NCI-H1105 (cell line): ENCODE measurements around the gene SH2D3C.

ENCODE experiments used
- DNase-seq: peaks from one replicate; lab custom pipeline; 2025; lab: John Stamatoyannopoulos, UW

SH2D3C gene

GRCh38 chr9:127806871-127807270, 28.4 kb upstream of the SH2D3C start:
- no peak for DNase-seq

- DNase-seq = no peak
Measured at GRCh38 chr9:127805620-127806019, 27.2 kb upstream of the SH2D3C start.

- DNase-seq = no peak
Measured at GRCh38 chr9:127803507-127804352, 25.3 kb upstream of the SH2D3C start.

- peak; percentile 76 for DNase-seq
Measured at GRCh38 chr9:127802576-127803443, 24.3 kb upstream of the SH2D3C start, which contains the start of gene FPGS. Gene FPGS (plus strand): TSS chr9:127802882. CDS start chr9:127802925, 43 bp downstream.

GRCh38 chr9:127801955-127802575, 23.6 kb upstream of the SH2D3C start:
- no peak for DNase-seq

GRCh38 chr9:127796852-127797370, 18.4 kb upstream of the SH2D3C start:
- no peak for DNase-seq

GRCh38 chr9:127796225-127796813, 17.9 kb upstream of the SH2D3C start:
- DNase-seq = no peak

- DNase-seq = no peak
Measured at GRCh38 chr9:127794001-127794791, 15.7 kb upstream of the SH2D3C start.

GRCh38 chr9:127793093-127793708, 14.7 kb upstream of the SH2D3C start:
- no peak for DNase-seq

- no peak for DNase-seq
Measured at GRCh38 chr9:127792417-127793031, 14.1 kb upstream of the SH2D3C start.

GRCh38 chr9:127791085-127791484, 12.6 kb upstream of the SH2D3C start:
- DNase-seq = no peak

GRCh38 chr9:127790094-127790855, 11.8 kb upstream of the SH2D3C start:
- DNase-seq = no peak

- DNase-seq = no peak
Measured at GRCh38 chr9:127789179-127789578, 10.7 kb upstream of the SH2D3C start.

GRCh38 chr9:127788337-127789011, 10.0 kb upstream of the SH2D3C start:
- DNase-seq = no peak

GRCh38 chr9:127786773-127787104, 8.3 kb upstream of the SH2D3C start:
- no peak for DNase-seq

GRCh38 chr9:127785933-127786772, 7.7 kb upstream of the SH2D3C start, which contains the start of gene CDK9:
Gene CDK9 (plus strand): TSS chr9:127786034. CDS start chr9:127786149, 115 bp downstream.
- DNase-seq = peak; percentile 83

- DNase-seq = peak; percentile 77
Measured at GRCh38 chr9:127785023-127785932, 6.8 kb upstream of the SH2D3C start.
